ENCODE data around the gene CUL2.
A peak's percentile ranks its signal among the peaks of the same experiment; 100 is the strongest.
"Not testable (repeated sequence)": the region's sequence is repeated elsewhere in the genome, so short reads cannot be mapped to it uniquely, and the experiment has no call there.

The CUL2 gene

GRCh38 chr10:35079265-35079664 is 10.9 kb downstream of the CUL2 start:
- no peak for DNase-seq

GRCh38 chr10:35075228-35075627 is 14.9 kb downstream of the CUL2 start:
- DNase-seq: no peak

- DNase-seq: peak; percentile 9
These were observed 15.9 kb downstream of the CUL2 start for GRCh38 chr10:35074266-35074665.

- no peak for DNase-seq
These were observed 19.6 kb downstream of the CUL2 start for GRCh38 chr10:35070521-35070920.

- DNase-seq: no peak
These were observed 26.2 kb downstream of the CUL2 start for GRCh38 chr10:35063837-35064454.

- no peak for DNase-seq
These were observed 30.7 kb downstream of the CUL2 start for GRCh38 chr10:35059481-35059880.

GRCh38 chr10:35058686-35059085 is 31.5 kb downstream of the CUL2 start:
- DNase-seq: no peak

GRCh38 chr10:35058134-35058533 is 32.0 kb downstream of the CUL2 start:
- no peak for DNase-seq

GRCh38 chr10:35056686-35057085 is 33.5 kb downstream of the CUL2 start:
- no peak for DNase-seq

- no peak for DNase-seq
These were observed 34.0 kb downstream of the CUL2 start for GRCh38 chr10:35056133-35056532.

- no peak for DNase-seq
These were observed 39.6 kb downstream of the CUL2 start for GRCh38 chr10:35050568-35050967.

GRCh38 chr10:35046074-35046473 is 44.1 kb downstream of the CUL2 start:
- no peak for DNase-seq

- not testable (repeated sequence) for DNase-seq
These were observed 44.9 kb downstream of the CUL2 start for GRCh38 chr10:35045275-35045674.

GRCh38 chr10:35043796-35044344 is 46.3 kb downstream of the CUL2 start:
- no peak for DNase-seq

GRCh38 chr10:35042783-35043182 is 47.4 kb downstream of the CUL2 start:
- DNase-seq: no peak

- DNase-seq: no peak
These were observed 48.6 kb downstream of the CUL2 start for GRCh38 chr10:35041502-35041879.

GRCh38 chr10:35040760-35041501 is 49.2 kb downstream of the CUL2 start:
- DNase-seq: no peak

- no peak for DNase-seq
These were observed 53.0 kb downstream of the CUL2 start for GRCh38 chr10:35037104-35037503.

GRCh38 chr10:35035606-35036005 is 54.5 kb downstream of the CUL2 start:
- DNase-seq: no peak

GRCh38 chr10:35027567-35027966 is 62.6 kb downstream of the CUL2 start:
- no peak for DNase-seq

- DNase-seq: no peak
These were observed 64.2 kb downstream of the CUL2 start for GRCh38 chr10:35025916-35026315.

GRCh38 chr10:35020481-35020880 is 69.7 kb downstream of the CUL2 start:
- DNase-seq: no peak

GRCh38 chr10:35019041-35020024 is 70.8 kb downstream of the CUL2 start:
- DNase-seq: no peak
